ENCODE measurements around the gene MAP3K5.

GRCh38 chr6:136737871-136738691 lies 54.2 kb downstream of the MAP3K5 start:
- TF ChIP-seq, protein P1, sequence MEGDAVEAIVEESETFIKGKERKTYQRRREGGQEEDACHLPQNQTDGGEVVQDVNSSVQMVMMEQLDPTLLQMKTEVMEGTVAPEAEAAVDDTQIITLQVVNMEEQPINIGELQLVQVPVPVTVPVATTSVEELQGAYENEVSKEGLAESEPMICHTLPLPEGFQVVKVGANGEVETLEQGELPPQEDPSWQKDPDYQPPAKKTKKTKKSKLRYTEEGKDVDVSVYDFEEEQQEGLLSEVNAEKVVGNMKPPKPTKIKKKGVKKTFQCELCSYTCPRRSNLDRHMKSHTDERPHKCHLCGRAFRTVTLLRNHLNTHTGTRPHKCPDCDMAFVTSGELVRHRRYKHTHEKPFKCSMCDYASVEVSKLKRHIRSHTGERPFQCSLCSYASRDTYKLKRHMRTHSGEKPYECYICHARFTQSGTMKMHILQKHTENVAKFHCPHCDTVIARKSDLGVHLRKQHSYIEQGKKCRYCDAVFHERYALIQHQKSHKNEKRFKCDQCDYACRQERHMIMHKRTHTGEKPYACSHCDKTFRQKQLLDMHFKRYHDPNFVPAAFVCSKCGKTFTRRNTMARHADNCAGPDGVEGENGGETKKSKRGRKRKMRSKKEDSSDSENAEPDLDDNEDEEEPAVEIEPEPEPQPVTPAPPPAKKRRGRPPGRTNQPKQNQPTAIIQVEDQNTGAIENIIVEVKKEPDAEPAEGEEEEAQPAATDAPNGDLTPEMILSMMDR (IDR thresholded peaks at IDR 0.05; ENCODE audit: extremely low read depth in 1 of 2, insufficient read depth in 1 of 2, low read depth in 1 of 2, low read length in 2 of 2), result no peak
- TF ChIP-seq POLR2A (IDR thresholded peaks at IDR 0.05; ENCODE audit: low read depth, low read length), result no peak
- no peak for TF ChIP-seq EZH2 (IDR thresholded peaks at IDR 0.05; ENCODE audit: borderline replicate concordance, low read depth, low read length, severe bottlenecking)

Measured in endothelial cell of umbilical vein (primary cell).